IPS-11a (cell line): ENCODE results near the gene EIF2S3.
"Not testable (repeated sequence)": the region's sequence is repeated elsewhere in the genome, so short reads cannot be mapped to it uniquely, and the experiment has no call there.

Experiments used
- H3K4me3 ChIP-seq: one replicate; pipeline ENCODE4 v1.5.1; 2013; ENCODE audit warnings: low read depth, low read length, control low read depth

The EIF2S3 gene

GRCh38 chrX:24049643-24050042 is 5.1 kb upstream of the EIF2S3 start:
- not testable (repeated sequence) for H3K4me3 ChIP-seq

- H3K4me3 ChIP-seq: not testable (repeated sequence)
These were observed 4.0 kb upstream of the EIF2S3 start for GRCh38 chrX:24050522-24051318.

- H3K4me3 ChIP-seq: no peak overlapping the region
These were observed 244 bp downstream of the EIF2S3 start for GRCh38 chrX:24055043-24055356.

- no peak overlapping the region for H3K4me3 ChIP-seq
These were observed 8.7 kb downstream of the EIF2S3 start for GRCh38 chrX:24063488-24063887.

- H3K4me3 ChIP-seq: no peak overlapping the region
These were observed 15.1 kb downstream of the EIF2S3 start for GRCh38 chrX:24069877-24070276.

GRCh38 chrX:24079411-24079810 is 24.7 kb downstream of the EIF2S3 start:
- no peak overlapping the region for H3K4me3 ChIP-seq

- not testable (repeated sequence) for H3K4me3 ChIP-seq
These were observed 25.5 kb downstream of the EIF2S3 start for GRCh38 chrX:24080245-24080644.

- no peak overlapping the region for H3K4me3 ChIP-seq
These were observed 25.9 kb downstream of the EIF2S3 start for GRCh38 chrX:24080704-24081103.

GRCh38 chrX:24081661-24082154 is 27.0 kb downstream of the EIF2S3 start:
- no peak overlapping the region for H3K4me3 ChIP-seq

GRCh38 chrX:24082447-24082846 is 27.7 kb downstream of the EIF2S3 start:
- no peak overlapping the region for H3K4me3 ChIP-seq

- no peak overlapping the region for H3K4me3 ChIP-seq
These were observed 30.3 kb downstream of the EIF2S3 start for GRCh38 chrX:24085101-24085500.

GRCh38 chrX:24090300-24091200 is 35.8 kb downstream of the EIF2S3 start:
- no peak overlapping the region for H3K4me3 ChIP-seq

GRCh38 chrX:24093746-24094145 is 39.0 kb downstream of the EIF2S3 start:
- no peak overlapping the region for H3K4me3 ChIP-seq

GRCh38 chrX:24097741-24098260 is 43.0 kb downstream of the EIF2S3 start:
- H3K4me3 ChIP-seq: no peak overlapping the region

- H3K4me3 ChIP-seq: no peak overlapping the region
These were observed 44.2 kb downstream of the EIF2S3 start for GRCh38 chrX:24098932-24099331.

- H3K4me3 ChIP-seq: no peak overlapping the region
These were observed 44.6 kb downstream of the EIF2S3 start for GRCh38 chrX:24099394-24099793.

GRCh38 chrX:24100713-24101112 is 46.0 kb downstream of the EIF2S3 start:
- no peak overlapping the region for H3K4me3 ChIP-seq

- H3K4me3 ChIP-seq: no peak overlapping the region
These were observed 55.3 kb downstream of the EIF2S3 start for GRCh38 chrX:24110069-24110468.

- H3K4me3 ChIP-seq: no peak overlapping the region
These were observed 58.4 kb downstream of the EIF2S3 start for GRCh38 chrX:24113181-24113580.

GRCh38 chrX:24117258-24117657 is 62.5 kb downstream of the EIF2S3 start:
- no peak overlapping the region for H3K4me3 ChIP-seq

- no peak overlapping the region for H3K4me3 ChIP-seq
These were observed 69.6 kb downstream of the EIF2S3 start for GRCh38 chrX:24124244-24124799.
